Activated CD4-positive, alpha-beta memory T cell treated with anti-CD3 and anti-CD28 coated beads for 36 hours (primary cell): ENCODE measurements around the gene APC. TPM values are rescaled to one million over a fixed set of nuclear protein-coding genes. Genes with fewer than 3 reads are reported as not detected.

Experiments used
- CTCF ChIA-PET: fragments of 350-600 bp; sonication (Branson Sonifier 250); formaldehyde crosslinking; loops from one replicate; lab custom pipeline; 2021; ENCODE audit warnings: antibody characterized with exemption, inconsistent platforms; lab: Charles Lee
- POLR2A ChIA-PET: fragments of 350-600 bp; sonication (Branson Sonifier 250); formaldehyde crosslinking; loops from one replicate; lab custom pipeline; 2021; ENCODE audit warnings: antibody characterized with exemption; lab: Charles Lee
- DNase-seq: peaks from one replicate; pipeline ENCODE4 v3.0.0-alpha.2; 2020
- H3K27ac Mint-ChIP-seq: one replicate; pipeline ENCODE4 v1.8.0; 2021; ENCODE audit warnings: mixed read lengths
- H3K27me3 Mint-ChIP-seq: one replicate; pipeline ENCODE4 v1.8.0; 2021; ENCODE audit warnings: mixed read lengths
- H3K36me3 Mint-ChIP-seq: one replicate; pipeline ENCODE4 v1.8.0; 2021; ENCODE audit warnings: mixed read lengths
- H3K4me1 Mint-ChIP-seq: one replicate; pipeline ENCODE4 v1.8.0; 2021; ENCODE audit warnings: low read depth, mixed read lengths
- H3K4me3 Mint-ChIP-seq: one replicate; pipeline ENCODE4 v1.8.0; 2021; ENCODE audit warnings: mild to moderate bottlenecking, mixed read lengths
- H3K9me3 Mint-ChIP-seq: one replicate; pipeline ENCODE4 v1.8.0; 2021; ENCODE audit warnings: mixed read lengths
- intact Hi-C: fragments of 100-400 bp; cut with micrococcal nuclease; formaldehyde crosslinking; loops from one replicate; pipeline ENCODE4 v1.15.1; 2023
- total RNA-seq, 2 experiments: library from RNA; stranded (reverse); gene quantifications; one replicate each; pipeline ENCODE4 v1.2.3, GENCODE V29; 2021

APC gene
- total RNA-seq, 2 experiments from 2014 or later: 17.3 to 20.1 TPM

DNA sequence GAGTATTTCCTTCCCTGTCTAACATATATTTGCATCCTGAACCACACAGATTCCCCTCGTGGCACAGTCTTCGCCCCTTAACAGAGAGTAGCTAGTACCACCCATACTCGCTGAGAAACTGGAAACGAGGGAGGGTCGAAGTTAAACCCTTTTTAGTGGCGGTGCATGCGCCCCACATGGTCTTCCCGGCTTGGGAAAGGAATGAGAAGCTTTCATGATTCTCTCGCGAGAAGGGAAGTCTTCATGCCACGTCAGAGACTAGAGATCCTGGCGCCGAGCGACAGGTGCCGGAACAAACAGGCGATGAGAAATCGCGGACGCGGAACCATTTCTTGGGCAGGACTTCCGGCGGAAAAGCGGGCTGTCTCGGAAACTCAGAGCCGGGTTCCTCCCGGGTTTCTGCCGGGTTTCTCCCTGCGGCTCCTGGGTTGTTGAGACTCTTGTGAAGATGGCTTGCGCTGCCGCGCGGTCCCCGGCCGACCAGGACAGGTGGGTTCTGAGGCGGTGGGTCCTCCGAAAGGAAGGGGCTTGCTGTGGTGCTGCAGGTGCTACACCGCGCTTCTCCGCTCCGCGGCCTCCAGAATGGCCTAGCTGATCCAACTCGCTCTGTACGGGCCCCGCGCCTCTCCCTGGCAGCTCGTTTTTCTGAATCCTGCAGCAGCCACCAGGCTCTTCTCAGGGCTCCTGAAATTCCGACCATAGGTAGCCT lies 123.4 kb downstream of the APC start, which contains the start of gene SRP19:
Gene SRP19 (plus strand): TSS at position 359 of the 709 bp plus-strand sequence. CDS start 90 bp downstream, at position 449.
- CTCF ChIA-PET: interaction anchor here (0.7 to 2.0 kb wide), 7 partner anchors 9 to 103 kb away, joined by 3 to 14 read pairs (median 4); partner anchors contain the start of gene REEP5
- peaks cover 19% of the 10 kb centered on the region for H3K36me3 Mint-ChIP-seq
- intact Hi-C loops: loop anchor here (1.0 to 2.0 kb wide), 5 partner anchors 60 to 652 kb away; partner anchors contain the start of genes DCP2 and YTHDC2

GRCh38 chr5:112861638-112861985 lies 123.9 kb downstream of the APC start:
- H3K36me3 Mint-ChIP-seq: peaks cover 19% of the 10 kb centered on the region
- DNase-seq: no peak
- peak overlapping the region; percentile 86 for H3K4me3 Mint-ChIP-seq
- H3K27me3 Mint-ChIP-seq: no peaks in the 10 kb centered on the region
- POLR2A ChIA-PET: interaction anchor here (0.6 to 1.4 kb wide), 4 partner anchors 9 to 61 kb away, joined by 3 to 6 read pairs (median 4); partner anchors contain the start of gene REEP5
- peak overlapping the region; percentile 95 for H3K27ac Mint-ChIP-seq
- H3K4me1 Mint-ChIP-seq: peaks cover 38% of the 10 kb centered on the region
- CTCF ChIA-PET: interaction anchor here (1.3 to 2.0 kb wide), 3 partner anchors 13 to 60 kb away, joined by 3 to 14 read pairs (median 7); partner anchors contain the start of gene REEP5
- no peaks in the 10 kb centered on the region for H3K9me3 Mint-ChIP-seq
- intact Hi-C loops: loop anchor here (1.0 to 2.0 kb wide), 5 partner anchors 60 to 652 kb away; partner anchors contain the start of genes DCP2 and YTHDC2

More for the DNA sequence above, 123.4 kb downstream of the APC start, which contains the start of gene SRP19:
- peaks cover 3% of the 10 kb centered on the region for H3K27me3 Mint-ChIP-seq
- peak within 1 kb of the TSS; percentile 95 for H3K27ac Mint-ChIP-seq
- H3K4me1 Mint-ChIP-seq: peaks cover 33% of the 10 kb centered on the region
- DNase-seq: peak; percentile 95
- peak within 1 kb of the TSS; percentile 86 for H3K4me3 Mint-ChIP-seq
- H3K9me3 Mint-ChIP-seq: no peaks in the 10 kb centered on the region
- POLR2A ChIA-PET: interaction anchor here (0.6 to 1.4 kb wide), 6 partner anchors 9 to 103 kb away, joined by 3 to 6 read pairs (median 4); partner anchors contain the start of gene REEP5

- ChIA-PET POLR2A (no interaction called here), CTCF (interaction anchor here (1.3 kb wide), 1 partner anchor 59 kb away, joined by 7 read pairs; the partner anchor contains the start of gene REEP5)
- DNase-seq: no peak
- peak overlapping the region; percentile 95 for H3K27ac Mint-ChIP-seq
- no peaks in the 10 kb centered on the region for H3K9me3 Mint-ChIP-seq
- peak overlapping the region; percentile 86 for H3K4me3 Mint-ChIP-seq
- intact Hi-C loops: no loop called here
- peaks cover 43% of the 10 kb centered on the region for H3K4me1 Mint-ChIP-seq
- peaks cover 23% of the 10 kb centered on the region for H3K36me3 Mint-ChIP-seq
- no peaks in the 10 kb centered on the region for H3K27me3 Mint-ChIP-seq
Observed at GRCh38 chr5:112862085-112862484, 124.4 kb downstream of the APC start.

GRCh38 chr5:112863549-112863948 lies 125.9 kb downstream of the APC start:
- Mint-ChIP-seq H3K27me3 (no peaks in the 10 kb centered on the region), H3K4me1 (peaks cover 51% of the 10 kb centered on the region), H3K9me3 (no peaks in the 10 kb centered on the region), H3K36me3 (peaks cover 31% of the 10 kb centered on the region), H3K4me3 (no peak overlapping the region), H3K27ac (peak overlapping the region; percentile 62)
- intact Hi-C loops: no loop called here
- CTCF ChIA-PET: interaction anchor here (1.1 to 1.3 kb wide), 2 partner anchors 15 to 59 kb away, joined by 3 to 5 read pairs; partner anchors contain the start of gene REEP5
- POLR2A ChIA-PET: no interaction called here
- DNase-seq: no peak

DNA sequence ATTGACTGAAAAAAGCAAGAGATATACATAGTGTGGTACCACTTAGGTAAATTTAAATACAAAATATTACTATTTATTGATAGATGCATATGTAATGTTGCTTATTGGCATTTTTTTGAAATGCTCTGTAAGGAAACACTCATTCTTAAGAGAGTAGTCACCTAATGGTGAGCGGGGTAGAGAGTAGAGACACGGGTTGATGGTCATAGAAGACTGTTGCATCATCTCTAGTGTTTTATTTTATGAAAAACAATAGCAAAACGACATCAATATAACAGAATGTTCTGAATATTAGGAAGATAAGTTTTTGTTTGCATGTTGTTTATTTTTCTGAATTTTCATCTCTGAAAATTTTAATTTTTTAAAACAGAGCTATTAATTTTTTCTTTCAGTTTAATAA lies 127.4 kb downstream of the APC start:
- POLR2A ChIA-PET: no interaction called here
- no peaks in the 10 kb centered on the region for H3K27me3 Mint-ChIP-seq
- DNase-seq: no peak
- no peak overlapping the region for H3K4me3 Mint-ChIP-seq
- peaks cover 65% of the 10 kb centered on the region for H3K4me1 Mint-ChIP-seq
- no peak overlapping the region for H3K27ac Mint-ChIP-seq
- CTCF ChIA-PET: interaction anchor here (1.0 to 1.2 kb wide), 2 partner anchors 16 to 131 kb away, joined by 3 read pairs; no protein-coding TSS in a partner anchor
- no peaks in the 10 kb centered on the region for H3K9me3 Mint-ChIP-seq
- H3K36me3 Mint-ChIP-seq: peaks cover 37% of the 10 kb centered on the region
- intact Hi-C loops: no loop called here

- ChIA-PET POLR2A (no interaction called here), CTCF (interaction anchor here (0.9 to 1.2 kb wide), 2 partner anchors 18 to 129 kb away, joined by 4 read pairs; no protein-coding TSS in a partner anchor)
- H3K27me3 Mint-ChIP-seq: no peaks in the 10 kb centered on the region
- DNase-seq: no peak
- H3K4me3 Mint-ChIP-seq: no peak overlapping the region
- peaks cover 63% of the 10 kb centered on the region for H3K4me1 Mint-ChIP-seq
- H3K27ac Mint-ChIP-seq: peak overlapping the region; percentile 54
- peaks cover 45% of the 10 kb centered on the region for H3K36me3 Mint-ChIP-seq
- intact Hi-C loops: no loop called here
- no peaks in the 10 kb centered on the region for H3K9me3 Mint-ChIP-seq
Observed at GRCh38 chr5:112866739-112867138, 129.1 kb downstream of the APC start.

- Mint-ChIP-seq H3K4me1 (peaks cover 57% of the 10 kb centered on the region), H3K36me3 (peaks cover 44% of the 10 kb centered on the region)
- CTCF ChIA-PET: interaction anchor here (1.2 kb wide), 1 partner anchor 19 kb away, joined by 4 read pairs; no protein-coding TSS in a partner anchor
Observed at GRCh38 chr5:112867411-112867810, 129.7 kb downstream of the APC start.

DNA sequence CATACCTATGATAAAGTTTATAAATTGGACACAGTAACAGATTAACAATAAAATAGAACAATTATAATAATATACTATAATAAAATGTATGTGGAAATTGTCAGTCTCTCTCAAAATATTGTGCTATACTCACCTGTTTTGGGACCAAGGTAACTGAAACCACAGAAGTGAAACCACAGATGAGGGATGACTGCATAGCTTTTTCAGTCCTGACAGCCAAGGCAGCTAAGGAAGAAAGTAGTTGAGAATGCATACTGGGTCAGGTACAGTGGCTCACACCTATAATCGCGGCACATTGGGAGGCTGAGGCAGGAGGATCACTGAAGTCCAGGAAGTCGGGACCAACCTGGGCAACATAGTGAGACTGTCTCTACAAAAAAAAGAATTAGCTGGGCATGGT lies 132.3 kb downstream of the APC start:
- Mint-ChIP-seq H3K27ac (peak overlapping the region; percentile 45), H3K4me1 (peaks cover 54% of the 10 kb centered on the region)

More at GRCh38 chr5:112867411-112867810, 129.7 kb downstream of the APC start:
- Mint-ChIP-seq H3K4me3 (no peak overlapping the region), H3K27ac (peak overlapping the region; percentile 54), H3K27me3 (no peaks in the 10 kb centered on the region), H3K9me3 (no peaks in the 10 kb centered on the region)
- POLR2A ChIA-PET: interaction anchor here (1.2 kb wide), 1 partner anchor 83 kb away, joined by 4 read pairs; no protein-coding TSS in a partner anchor
- intact Hi-C loops: no loop called here
- DNase-seq: no peak

DNA sequence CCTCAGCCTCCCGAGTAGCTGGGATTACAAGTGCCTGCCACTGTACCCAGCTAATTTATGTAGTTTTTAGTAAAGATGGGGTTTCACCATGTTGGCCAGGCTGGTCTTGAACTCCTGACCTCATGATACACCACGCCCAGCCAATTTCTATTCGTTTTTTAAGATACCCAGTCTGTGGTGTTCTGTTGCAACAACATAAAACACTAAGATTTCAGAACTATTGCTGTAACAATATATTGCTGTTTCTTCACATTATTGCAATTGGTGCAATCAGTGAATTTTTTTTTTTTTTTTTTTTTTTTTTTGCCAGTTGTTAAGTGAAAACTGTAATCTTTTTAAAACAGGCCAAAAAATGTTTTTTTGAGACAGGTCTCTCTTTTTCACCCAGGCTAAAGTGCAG lies 133.3 kb downstream of the APC start:
- no peaks in the 10 kb centered on the region for H3K9me3 Mint-ChIP-seq
- POLR2A ChIA-PET: interaction anchor here (1.3 to 1.5 kb wide), 2 partner anchors 8 to 10 kb away, joined by 4 to 6 read pairs; partner anchors contain the start of gene SRP19
- peaks cover 51% of the 10 kb centered on the region for H3K4me1 Mint-ChIP-seq
- H3K27me3 Mint-ChIP-seq: no peaks in the 10 kb centered on the region
- CTCF ChIA-PET: no interaction called here
- H3K27ac Mint-ChIP-seq: no peak overlapping the region
- intact Hi-C loops: no loop called here
- no peak overlapping the region for H3K4me3 Mint-ChIP-seq
- H3K36me3 Mint-ChIP-seq: peaks cover 39% of the 10 kb centered on the region
- no peak for DNase-seq

More for the DNA sequence above, 132.3 kb downstream of the APC start:
- Mint-ChIP-seq H3K4me3 (no peak overlapping the region), H3K9me3 (no peaks in the 10 kb centered on the region), H3K36me3 (peaks cover 40% of the 10 kb centered on the region), H3K27me3 (no peaks in the 10 kb centered on the region)
- ChIA-PET CTCF (no interaction called here), POLR2A (interaction anchor here (1.3 to 1.5 kb wide), 2 partner anchors 9 kb away, joined by 4 to 6 read pairs; partner anchors contain the start of gene SRP19)
- intact Hi-C loops: no loop called here
- peak; percentile 19 for DNase-seq

GRCh38 chr5:112876362-112876761 lies 138.7 kb downstream of the APC start:
- intact Hi-C loops: loop anchor here (5.0 kb wide), 1 partner anchor 101 kb away; the partner anchor contains the start of gene DCP2
- H3K4me3 Mint-ChIP-seq: no peak overlapping the region
- no peak for DNase-seq
- H3K9me3 Mint-ChIP-seq: no peaks in the 10 kb centered on the region
- POLR2A ChIA-PET: no interaction called here
- H3K27me3 Mint-ChIP-seq: no peaks in the 10 kb centered on the region
- CTCF ChIA-PET: interaction anchor here (0.6 kb wide), 1 partner anchor 22 kb away, joined by 6 read pairs; no protein-coding TSS in a partner anchor
- H3K36me3 Mint-ChIP-seq: peaks cover 37% of the 10 kb centered on the region
- peaks cover 44% of the 10 kb centered on the region for H3K4me1 Mint-ChIP-seq
- peak overlapping the region; percentile 42 for H3K27ac Mint-ChIP-seq

DNA sequence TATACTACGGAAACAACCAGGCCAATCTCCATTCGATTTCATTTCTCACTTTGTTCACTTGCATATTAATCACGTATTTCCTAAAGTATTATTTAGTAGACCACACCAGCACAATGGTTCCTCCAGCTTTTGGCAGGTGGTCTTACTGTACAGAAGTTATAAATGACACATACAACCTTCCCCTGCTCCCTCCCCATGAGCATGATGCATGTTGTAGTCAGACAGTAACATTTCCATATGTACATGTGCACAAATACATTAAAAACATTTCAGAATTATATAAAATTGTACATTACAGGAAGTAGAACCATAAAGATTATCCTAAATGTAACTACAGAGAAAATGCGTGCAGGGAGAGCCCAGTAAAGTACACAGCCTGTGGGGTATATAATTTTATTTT lies 140.4 kb downstream of the APC start:
- Mint-ChIP-seq H3K27ac (peak overlapping the region; percentile 55), H3K4me3 (no peak overlapping the region), H3K27me3 (no peaks in the 10 kb centered on the region), H3K9me3 (no peaks in the 10 kb centered on the region), H3K4me1 (peaks cover 39% of the 10 kb centered on the region), H3K36me3 (peaks cover 33% of the 10 kb centered on the region)
- POLR2A ChIA-PET: interaction anchor here (0.5 to 1.4 kb wide), 8 partner anchors 8 to 174 kb away, joined by 3 to 6 read pairs (median 3); partner anchors contain the start of gene SRP19
- CTCF ChIA-PET: interaction anchor here (0.9 to 1.2 kb wide), 5 partner anchors 10 to 42 kb away, joined by 3 to 4 read pairs (median 3); partner anchors contain the start of gene SRP19
- intact Hi-C loops: loop anchor here (1.0 to 5.0 kb wide), 2 partner anchors 85 to 99 kb away; partner anchors contain the start of gene DCP2
- DNase-seq: no peak
